CD4-positive, alpha-beta memory T cell (primary cell): ENCODE results near the gene HSPA1B. TPM values are rescaled to one million over a fixed set of nuclear protein-coding genes. Genes with fewer than 3 reads are reported as not detected.

Experiments
- CTCF ChIA-PET: fragments of 350-600 bp; sonication (Branson Sonifier 250); formaldehyde crosslinking; loops from one replicate; lab custom pipeline; 2021; ENCODE audit warnings: inconsistent platforms; ENCODE audit not compliant: partially characterized antibody; lab: Charles Lee
- POLR2A ChIA-PET: fragments of 350-600 bp; sonication (Branson Sonifier 250); formaldehyde crosslinking; loops from one replicate; lab custom pipeline; 2021; ENCODE audit not compliant: partially characterized antibody; lab: Charles Lee
- DNase-seq, 5 donors: peaks; one replicate each; pipeline versions ENCODE4 v3.0.0 to v3.0.0-alpha.2; 2020 to 2022; ENCODE audit warnings: mixed read lengths in 1 of 5
- H3K27ac ChIP-seq: one replicate; pipeline ENCODE4 v1.7.0; 2013; ENCODE audit warnings: low read depth, low read length
- H3K27me3 ChIP-seq: 2 replicates; pipeline ENCODE4 v1.7.0; 2013; ENCODE audit warnings: mild to moderate bottlenecking, low read length, moderate library complexity; ENCODE audit not compliant: insufficient read depth
- H3K36me3 ChIP-seq: 2 replicates; pipeline ENCODE4 v1.7.0; 2013; ENCODE audit warnings: mild to moderate bottlenecking, low read length, moderate library complexity; ENCODE audit not compliant: insufficient read depth
- H3K4me1 ChIP-seq: 2 replicates; pipeline ENCODE4 v1.7.0; 2013; ENCODE audit warnings: mild to moderate bottlenecking, low read length, moderate library complexity; ENCODE audit not compliant: insufficient read depth
- H3K4me3 ChIP-seq, 2 donors: one replicate each; pipeline ENCODE4 v1.7.0; 2013; ENCODE audit warnings: low read length in 2 of 2, mild to moderate bottlenecking in 1 of 2
- H3K9me3 ChIP-seq, 2 donors: one replicate each; pipeline ENCODE4 v1.7.0; 2013; ENCODE audit warnings: low read length in 2 of 2, control low read depth in 1 of 2; ENCODE audit not compliant: control insufficient read depth in 1 of 2
- H3K27ac Mint-ChIP-seq, 7 donors: one replicate each; pipeline ENCODE4 v1.8.0; 2020 to 2021; ENCODE audit warnings: mixed read lengths in 7 of 7, mild to moderate bottlenecking in 6 of 7, inconsistent platforms in 3 of 7, moderate library complexity in 3 of 7
- H3K27me3 Mint-ChIP-seq, 2 donors: one replicate each; pipeline ENCODE4 v1.8.0; 2020 to 2021; ENCODE audit warnings: mixed read lengths in 2 of 2
- H3K36me3 Mint-ChIP-seq, 2 donors: one replicate each; pipeline ENCODE4 v1.8.0; 2020 to 2021; ENCODE audit warnings: mixed read lengths in 2 of 2, inconsistent platforms in 1 of 2, mild to moderate bottlenecking in 1 of 2
- H3K4me1 Mint-ChIP-seq, 4 donors: one replicate each; pipeline ENCODE4 v1.8.0; 2020 to 2021; ENCODE audit warnings: mixed read lengths in 4 of 4, mild to moderate bottlenecking in 1 of 4
- H3K4me3 Mint-ChIP-seq, 8 donors: one replicate each; pipeline ENCODE4 v1.8.0; 2020 to 2021; ENCODE audit warnings: mixed read lengths in 8 of 8, mild to moderate bottlenecking in 7 of 8, moderate library complexity in 6 of 8, inconsistent platforms in 3 of 8
- H3K9me3 Mint-ChIP-seq, 8 donors: one replicate each; pipeline ENCODE4 v1.8.0; 2020 to 2021; ENCODE audit warnings: mixed read lengths in 8 of 8, mild to moderate bottlenecking in 5 of 8, inconsistent platforms in 3 of 8, moderate library complexity in 1 of 8
- intact Hi-C: fragments of 100-400 bp; cut with micrococcal nuclease; formaldehyde crosslinking; loops from one replicate; pipeline ENCODE4 v1.15.1; 2023
- polyA plus RNA-seq, 2 donors: library from polyadenylated mRNA; unstranded; fragments of 300-500 nt; fragmentation: Illumina TruSeq; gene quantifications; one replicate each; pipeline ENCODE4 v1.2.3, GENCODE V29; 2021
- total RNA-seq, 2 experiments: library from RNA; stranded (reverse); gene quantifications; one replicate each; pipeline ENCODE4 v1.2.3, GENCODE V29; 2021

The HSPA1B gene
- total and polyA plus RNA-seq, 4 experiments from 2014 or later, result 1.9 to 60.8 (median 31.7) TPM

- Mint-ChIP-seq H3K27me3 (peaks cover 0 to 3% of the 10 kb centered on the region in 2 donors), H3K27ac (peak overlapping the region in 3 of 7 donors; percentile 6 to 41 (median 29)), H3K36me3 (peaks cover 5 to 6% of the 10 kb centered on the region in 2 donors), H3K4me3 (no peak overlapping the region), H3K9me3 (no peaks in the 10 kb centered on the region), H3K4me1 (peaks cover 0 to 8% (median 6%) of the 10 kb centered on the region in 4 donors)
- no peaks in the 10 kb centered on the region for H3K9me3 ChIP-seq
- no peak for DNase-seq
- ChIA-PET POLR2A (interaction anchor here (1.1 kb wide), 1 partner anchor 182 kb away, joined by 5 read pairs; no protein-coding TSS in a partner anchor), CTCF (interaction anchor here (1.0 to 3.2 kb wide), 3 partner anchors 8 to 184 kb away, joined by 3 to 18 read pairs (median 3); no protein-coding TSS in a partner anchor)
- no peak overlapping the region for H3K4me3 ChIP-seq
- no peak overlapping the region for H3K27ac ChIP-seq
- H3K4me1 ChIP-seq, result no peaks in the 10 kb centered on the region
- peaks cover 6% of the 10 kb centered on the region for H3K36me3 ChIP-seq
- intact Hi-C loops, result no loop called here
- H3K27me3 ChIP-seq, result no peaks in the 10 kb centered on the region
Observed at GRCh38 chr6:31874836-31875572, 47.5 kb downstream of the HSPA1B start.

DNA sequence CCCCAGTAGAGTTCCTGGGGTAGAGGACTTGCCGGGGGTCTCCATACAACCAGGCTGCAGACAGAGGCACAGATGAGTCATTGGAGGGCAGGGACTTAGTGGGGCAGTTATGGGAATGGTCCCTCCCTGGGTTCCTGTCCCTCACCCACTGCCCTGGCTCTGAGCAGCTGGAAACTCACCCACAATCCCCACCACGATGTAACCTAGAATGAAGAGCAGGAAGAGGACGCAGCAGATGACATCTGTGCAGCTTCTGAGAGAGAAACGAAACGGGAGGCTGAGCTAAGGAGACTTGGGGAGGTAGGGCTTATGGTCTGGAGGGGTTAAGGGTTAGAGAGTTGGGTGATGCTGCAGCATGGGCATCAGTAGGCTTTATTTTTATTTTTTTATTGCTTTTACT lies 48.3 kb downstream of the HSPA1B start:
- Mint-ChIP-seq H3K27ac (peak overlapping the region in 2 of 7 donors; percentile 61 to 73), H3K4me1 (peaks cover 0 to 8% (median 6%) of the 10 kb centered on the region in 4 donors), H3K4me3 (no peak overlapping the region), H3K36me3 (peaks cover 9 to 14% of the 10 kb centered on the region in 2 donors), H3K9me3 (no peaks in the 10 kb centered on the region), H3K27me3 (peaks cover 0 to 3% of the 10 kb centered on the region in 2 donors)
- H3K36me3 ChIP-seq, result peaks cover 15% of the 10 kb centered on the region
- intact Hi-C loops, result no loop called here
- ChIA-PET POLR2A (no interaction called here), CTCF (interaction anchor here (1.0 to 3.2 kb wide), 3 partner anchors 8 to 185 kb away, joined by 3 to 18 read pairs (median 3); no protein-coding TSS in a partner anchor)
- H3K9me3 ChIP-seq, result no peaks in the 10 kb centered on the region
- no peak for DNase-seq
- H3K27ac ChIP-seq, result no peak overlapping the region
- no peaks in the 10 kb centered on the region for H3K27me3 ChIP-seq
- no peaks in the 10 kb centered on the region for H3K4me1 ChIP-seq
- H3K4me3 ChIP-seq, result no peak overlapping the region

- ChIA-PET POLR2A (no interaction called here), CTCF (interaction anchor here (1.5 to 3.2 kb wide), 2 partner anchors 12 to 186 kb away, joined by 3 to 18 read pairs; no protein-coding TSS in a partner anchor)
- Histone ChIP-seq H3K9me3 (no peaks in the 10 kb centered on the region), H3K36me3 (peaks cover 20% of the 10 kb centered on the region), H3K27me3 (no peaks in the 10 kb centered on the region), H3K4me3 (no peak overlapping the region), H3K4me1 (no peaks in the 10 kb centered on the region), H3K27ac (no peak overlapping the region)
- Mint-ChIP-seq H3K27ac (no peak overlapping the region), H3K27me3 (peaks cover 0 to 3% of the 10 kb centered on the region in 2 donors), H3K4me3 (no peak overlapping the region), H3K9me3 (no peaks in the 10 kb centered on the region), H3K4me1 (peaks cover 0 to 6% (median 4%) of the 10 kb centered on the region in 4 donors), H3K36me3 (peaks cover 14 to 19% of the 10 kb centered on the region in 2 donors)
- no peak for DNase-seq
- intact Hi-C loops, result no loop called here
Observed at GRCh38 chr6:31876357-31876756, 48.8 kb downstream of the HSPA1B start.

DNA sequence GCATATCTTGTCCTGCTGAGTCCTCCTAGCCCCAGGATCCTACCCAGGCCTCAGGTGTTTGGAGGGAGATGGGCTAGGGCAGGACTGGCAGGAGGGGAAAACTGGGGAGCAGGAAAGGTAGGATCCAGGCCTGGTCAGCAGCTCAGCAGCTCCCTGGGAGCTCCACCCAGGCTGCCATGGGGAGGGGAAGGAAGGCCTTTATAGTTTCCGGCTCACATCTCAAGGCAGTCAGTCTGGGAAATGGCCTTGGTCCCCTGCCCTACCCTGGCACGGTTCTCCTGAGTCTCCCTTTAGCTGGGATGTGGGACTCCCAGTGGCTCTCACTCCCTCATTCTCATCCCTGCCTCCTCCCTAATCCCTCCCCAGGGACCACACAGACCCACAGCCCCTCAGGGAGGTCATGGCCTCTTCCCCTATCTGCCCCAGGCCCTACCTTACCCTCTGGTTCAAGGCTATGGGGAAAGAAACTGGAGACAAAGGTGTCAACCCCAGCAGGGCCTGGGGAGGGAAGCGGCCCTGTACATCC lies 49.6 kb downstream of the HSPA1B start:
- Histone ChIP-seq H3K36me3 (peaks cover 25% of the 10 kb centered on the region), H3K4me3 (no peak overlapping the region), H3K27ac (no peak overlapping the region), H3K9me3 (no peaks in the 10 kb centered on the region), H3K4me1 (no peaks in the 10 kb centered on the region), H3K27me3 (no peaks in the 10 kb centered on the region)
- Mint-ChIP-seq H3K36me3 (peaks cover 21 to 24% of the 10 kb centered on the region in 2 donors), H3K27ac (peak overlapping the region in 1 of 7 donors; percentile 36), H3K4me1 (peaks cover 0 to 6% (median 2%) of the 10 kb centered on the region in 4 donors), H3K27me3 (no peaks in the 10 kb centered on the region), H3K4me3 (no peak overlapping the region), H3K9me3 (peaks cover 0 to 2% (median 0%) of the 10 kb centered on the region in 8 donors)
- POLR2A ChIA-PET, result no interaction called here
- no peak for DNase-seq
- CTCF ChIA-PET, result interaction anchor here (3.2 kb wide), 1 partner anchor 11 kb away, joined by 18 read pairs; no protein-coding TSS in a partner anchor
- intact Hi-C loops, result no loop called here

- H3K36me3 ChIP-seq, result peaks cover 30% of the 10 kb centered on the region
- no peaks in the 10 kb centered on the region for H3K9me3 ChIP-seq
- ChIA-PET POLR2A (no interaction called here), CTCF (interaction anchor here (0.7 kb wide), 1 partner anchor 10 kb away, joined by 3 read pairs; no protein-coding TSS in a partner anchor)
- no peak overlapping the region for H3K27ac Mint-ChIP-seq
- no peak overlapping the region for H3K4me3 ChIP-seq
- DNase-seq, result no peak
- peaks cover 24 to 30% of the 10 kb centered on the region in 2 donors for H3K36me3 Mint-ChIP-seq
- H3K27me3 ChIP-seq, result no peaks in the 10 kb centered on the region
- H3K27ac ChIP-seq, result no peak overlapping the region
- H3K4me3 Mint-ChIP-seq, result no peak overlapping the region
- peaks cover 0 to 6% (median 2%) of the 10 kb centered on the region in 4 donors for H3K4me1 Mint-ChIP-seq
- no peaks in the 10 kb centered on the region for H3K27me3 Mint-ChIP-seq
- H3K4me1 ChIP-seq, result no peaks in the 10 kb centered on the region
- H3K9me3 Mint-ChIP-seq, result peaks cover 0 to 2% (median 0%) of the 10 kb centered on the region in 8 donors
- intact Hi-C loops, result no loop called here
Observed at GRCh38 chr6:31877651-31878161, 50.2 kb downstream of the HSPA1B start.

DNA sequence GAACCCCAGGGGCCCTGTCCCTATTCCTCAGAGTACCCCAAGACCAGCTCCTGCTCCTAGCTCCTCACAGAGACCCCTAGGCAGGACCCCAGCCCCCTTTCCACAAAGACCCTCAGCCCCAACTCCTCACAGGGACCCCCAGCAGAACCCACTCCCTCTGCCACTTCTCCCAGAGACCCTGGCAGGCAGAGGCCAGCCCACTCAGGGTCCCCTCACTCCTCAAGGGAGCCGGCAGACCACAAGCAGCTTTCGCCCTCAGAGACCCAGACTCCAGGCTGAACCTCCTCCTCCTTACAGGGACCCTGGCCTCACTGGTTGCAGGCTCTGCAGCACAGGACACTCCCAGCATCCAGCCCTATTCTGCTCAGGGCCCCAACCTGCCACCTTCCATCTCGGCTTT lies 50.7 kb downstream of the HSPA1B start:
- H3K27ac Mint-ChIP-seq, result peak overlapping the region in 1 of 7 donors; percentile 66
- ChIA-PET POLR2A (no interaction called here), CTCF (interaction anchor here (0.7 kb wide), 1 partner anchor 9 kb away, joined by 3 read pairs; no protein-coding TSS in a partner anchor)
- H3K27me3 ChIP-seq, result no peaks in the 10 kb centered on the region
- H3K36me3 ChIP-seq, result peaks cover 35% of the 10 kb centered on the region
- no peaks in the 10 kb centered on the region for H3K9me3 ChIP-seq
- H3K4me3 Mint-ChIP-seq, result no peak overlapping the region
- no peaks in the 10 kb centered on the region for H3K27me3 Mint-ChIP-seq
- no peak overlapping the region for H3K4me3 ChIP-seq
- intact Hi-C loops, result no loop called here
- peaks cover 0 to 6% (median 2%) of the 10 kb centered on the region in 4 donors for H3K4me1 Mint-ChIP-seq
- H3K4me1 ChIP-seq, result no peaks in the 10 kb centered on the region
- H3K27ac ChIP-seq, result no peak overlapping the region
- H3K36me3 Mint-ChIP-seq, result peaks cover 28 to 35% of the 10 kb centered on the region in 2 donors
- no peak for DNase-seq
- peaks cover 0 to 2% (median 0%) of the 10 kb centered on the region in 8 donors for H3K9me3 Mint-ChIP-seq

DNA sequence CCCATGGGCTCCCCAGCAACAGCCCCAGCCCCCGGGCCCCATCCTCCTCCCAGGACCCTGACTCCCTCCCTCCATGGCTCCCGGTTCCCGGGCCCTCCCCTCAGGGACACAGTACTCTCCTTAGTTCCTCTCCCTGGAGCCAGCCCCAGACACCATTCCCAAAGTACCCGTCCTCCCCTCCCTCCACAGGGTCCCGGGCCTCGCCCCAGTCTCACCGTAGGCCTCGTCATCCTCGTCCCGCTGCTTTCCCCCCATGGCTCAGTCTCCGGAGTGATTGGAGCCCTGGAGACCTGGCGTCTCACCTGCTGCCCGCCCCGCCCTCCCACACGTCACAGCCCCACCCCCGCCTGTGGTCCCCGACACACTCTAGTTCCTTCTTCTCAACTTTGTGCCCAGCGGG lies 51.2 kb downstream of the HSPA1B start, which contains the start of gene SLC44A4:
SLC44A4 (minus strand) TSS at position 272 of the 400 bp plus-strand sequence; CDS start at position 255, 17 bp downstream.
- H3K4me3 Mint-ChIP-seq, result no peak within 1 kb of the TSS
- intact Hi-C loops, result no loop called here
- Histone ChIP-seq H3K27me3 (no peaks in the 10 kb centered on the region), H3K27ac (no peak within 1 kb of the TSS), H3K4me1 (no peaks in the 10 kb centered on the region), H3K4me3 (no peak within 1 kb of the TSS), H3K36me3 (peaks cover 40% of the 10 kb centered on the region), H3K9me3 (no peaks in the 10 kb centered on the region)
- peaks cover 0 to 6% (median 2%) of the 10 kb centered on the region in 4 donors for H3K4me1 Mint-ChIP-seq
- H3K27me3 Mint-ChIP-seq, result no peaks in the 10 kb centered on the region
- peak within 1 kb of the TSS in 1 of 7 donors; percentile 66 for H3K27ac Mint-ChIP-seq
- ChIA-PET CTCF (interaction anchor here (0.7 kb wide), 1 partner anchor 9 kb away, joined by 3 read pairs; no protein-coding TSS in a partner anchor), POLR2A (no interaction called here)
- H3K36me3 Mint-ChIP-seq, result peaks cover 28 to 39% of the 10 kb centered on the region in 2 donors
- DNase-seq, result no peak
- peaks cover 0 to 2% (median 0%) of the 10 kb centered on the region in 8 donors for H3K9me3 Mint-ChIP-seq
